Mucosa of stomach (tissue), 1 donor: Measurements from ENCODE around the gene TLE5.
"Not testable (repeated sequence)": the region's sequence is repeated elsewhere in the genome, so short reads cannot be mapped to it uniquely, and the experiment has no call there.

ENCODE experiments used
- H3K27me3 ChIP-seq: one replicate; pipeline ENCODE4 v1.7.0; 2013; ENCODE audit warnings: mild to moderate bottlenecking, low read length; ENCODE audit not compliant: control insufficient read depth, insufficient read depth
- H3K36me3 ChIP-seq: one replicate; pipeline ENCODE4 v1.7.0; 2013; ENCODE audit warnings: low read length; ENCODE audit not compliant: control insufficient read depth, insufficient read depth
- H3K4me1 ChIP-seq: one replicate; pipeline ENCODE4 v1.7.0; 2013; ENCODE audit warnings: mild to moderate bottlenecking, low read length; ENCODE audit not compliant: control insufficient read depth, insufficient read depth
- H3K4me3 ChIP-seq: one replicate; pipeline ENCODE4 v1.7.0; 2013; ENCODE audit warnings: low read length
- H3K9ac ChIP-seq: one replicate; pipeline ENCODE4 v1.7.0; 2013; ENCODE audit warnings: mild to moderate bottlenecking, low read length, moderate library complexity
- H3K9me3 ChIP-seq: one replicate; pipeline ENCODE4 v1.7.0; 2013; ENCODE audit warnings: mild to moderate bottlenecking, low read length, moderate library complexity; ENCODE audit not compliant: control insufficient read depth
- donor health status: Pancreatic carcinoma.

Gene TLE5

DNA sequence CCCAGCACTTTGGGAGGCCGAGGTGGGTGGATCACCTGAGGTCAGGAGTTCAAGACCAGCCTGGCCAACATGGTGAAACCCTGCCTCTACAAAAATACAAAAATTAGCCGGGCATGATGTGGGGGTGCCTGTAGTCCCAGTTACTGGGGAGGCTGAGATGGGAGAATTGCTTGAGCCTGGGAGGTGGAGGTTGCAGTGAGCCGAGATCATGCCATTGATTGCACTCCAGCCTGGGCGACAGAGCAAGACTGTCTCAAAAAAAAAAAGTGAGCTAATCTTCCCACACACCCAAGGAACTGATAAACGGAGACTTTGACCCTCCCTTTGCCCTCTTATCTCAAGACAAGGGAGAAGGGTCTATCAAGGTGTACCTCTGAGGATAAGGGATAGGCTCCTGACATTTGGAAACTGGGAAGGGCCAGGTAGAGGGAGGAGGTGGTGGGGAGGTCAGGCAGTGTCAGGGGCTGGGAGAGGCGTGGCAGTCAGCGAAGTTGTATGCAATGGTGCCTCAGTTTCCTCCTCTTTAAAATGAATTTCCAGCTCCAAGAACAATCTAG, 27.1 kb upstream of the TLE5 start:
- not testable (repeated sequence) for H3K9me3 ChIP-seq, H3K4me3 ChIP-seq, H3K27me3 ChIP-seq, H3K36me3 ChIP-seq
- H3K9ac ChIP-seq, result peak overlapping the region; percentile 22
- peaks cover 25% of the 10 kb centered on the region for H3K4me1 ChIP-seq

DNA sequence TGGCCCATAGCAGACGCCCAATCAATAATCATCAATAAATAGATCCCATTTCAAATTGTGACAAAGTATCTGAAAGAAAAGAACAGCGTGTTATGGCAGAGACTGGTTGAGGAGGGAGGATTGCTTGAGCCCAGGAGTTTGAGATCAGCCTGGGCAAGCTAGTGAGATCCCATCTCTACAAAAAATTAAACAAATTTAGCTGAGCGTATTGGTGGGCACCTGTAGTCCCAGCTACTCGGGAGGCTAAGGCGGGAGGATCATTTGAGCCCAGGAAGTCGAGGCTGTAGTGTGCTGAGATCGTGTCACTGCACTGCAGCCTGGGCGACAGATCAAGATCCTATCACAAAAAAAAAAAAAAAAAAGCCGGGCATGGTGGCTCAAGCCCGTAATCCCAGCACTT, 25.5 kb upstream of the TLE5 start:
- H3K36me3 ChIP-seq, result no peaks in the 10 kb centered on the region
- no peak overlapping the region for H3K4me3 ChIP-seq
- H3K9me3 ChIP-seq, result no peaks in the 10 kb centered on the region
- H3K27me3 ChIP-seq, result no peaks in the 10 kb centered on the region
- H3K4me1 ChIP-seq, result peaks cover 32% of the 10 kb centered on the region
- no peak overlapping the region for H3K9ac ChIP-seq

GRCh38 chr19:3084943-3085342, 22.6 kb upstream of the TLE5 start:
- Histone ChIP-seq H3K27me3 (no peaks in the 10 kb centered on the region), H3K9me3 (no peaks in the 10 kb centered on the region), H3K4me3 (no peak overlapping the region), H3K9ac (peak overlapping the region; percentile 38), H3K4me1 (peaks cover 46% of the 10 kb centered on the region), H3K36me3 (no peaks in the 10 kb centered on the region)

GRCh38 chr19:3083964-3084363, 21.7 kb upstream of the TLE5 start:
- peak overlapping the region; percentile 15 for H3K9ac ChIP-seq

DNA sequence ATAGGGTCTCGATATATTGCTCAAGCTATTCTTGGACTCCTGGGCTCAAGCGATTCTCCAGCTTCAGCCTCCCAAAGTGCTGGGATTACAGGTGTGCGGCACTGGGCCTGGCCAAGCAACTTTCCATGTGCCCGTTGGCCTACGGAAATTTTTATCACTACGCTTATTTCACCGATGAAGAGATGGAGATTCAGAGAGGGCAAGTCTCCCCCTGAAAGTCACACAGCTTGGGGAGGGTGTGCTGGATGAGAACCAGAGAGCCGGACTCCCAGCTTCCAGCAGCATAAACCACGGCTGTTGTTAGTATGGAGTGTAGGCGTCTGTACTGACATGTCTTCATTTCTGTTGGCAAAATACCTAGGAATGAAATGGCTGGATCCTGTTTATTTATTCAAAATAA, 20.0 kb upstream of the TLE5 start:
- no peaks in the 10 kb centered on the region for H3K9me3 ChIP-seq
- H3K9ac ChIP-seq, result no peak overlapping the region
- no peaks in the 10 kb centered on the region for H3K36me3 ChIP-seq
- no peaks in the 10 kb centered on the region for H3K27me3 ChIP-seq
- H3K4me1 ChIP-seq, result peaks cover 37% of the 10 kb centered on the region
- H3K4me3 ChIP-seq, result no peak overlapping the region

More at GRCh38 chr19:3083964-3084363, 21.7 kb upstream of the TLE5 start:
- H3K4me3 ChIP-seq, result no peak overlapping the region
- no peaks in the 10 kb centered on the region for H3K36me3 ChIP-seq
- H3K4me1 ChIP-seq, result peaks cover 39% of the 10 kb centered on the region
- no peaks in the 10 kb centered on the region for H3K9me3 ChIP-seq
- no peaks in the 10 kb centered on the region for H3K27me3 ChIP-seq

GRCh38 chr19:3080286-3080685, 18.0 kb upstream of the TLE5 start:
- Histone ChIP-seq H3K4me3 (no peak overlapping the region), H3K27me3 (no peaks in the 10 kb centered on the region), H3K9ac (peak overlapping the region; percentile 59), H3K4me1 (peaks cover 43% of the 10 kb centered on the region), H3K9me3 (no peaks in the 10 kb centered on the region), H3K36me3 (no peaks in the 10 kb centered on the region)

GRCh38 chr19:3079578-3079977, 17.3 kb upstream of the TLE5 start:
- Histone ChIP-seq H3K4me3 (no peak overlapping the region), H3K9ac (no peak overlapping the region), H3K27me3 (no peaks in the 10 kb centered on the region), H3K9me3 (no peaks in the 10 kb centered on the region), H3K4me1 (peaks cover 36% of the 10 kb centered on the region), H3K36me3 (no peaks in the 10 kb centered on the region)

DNA sequence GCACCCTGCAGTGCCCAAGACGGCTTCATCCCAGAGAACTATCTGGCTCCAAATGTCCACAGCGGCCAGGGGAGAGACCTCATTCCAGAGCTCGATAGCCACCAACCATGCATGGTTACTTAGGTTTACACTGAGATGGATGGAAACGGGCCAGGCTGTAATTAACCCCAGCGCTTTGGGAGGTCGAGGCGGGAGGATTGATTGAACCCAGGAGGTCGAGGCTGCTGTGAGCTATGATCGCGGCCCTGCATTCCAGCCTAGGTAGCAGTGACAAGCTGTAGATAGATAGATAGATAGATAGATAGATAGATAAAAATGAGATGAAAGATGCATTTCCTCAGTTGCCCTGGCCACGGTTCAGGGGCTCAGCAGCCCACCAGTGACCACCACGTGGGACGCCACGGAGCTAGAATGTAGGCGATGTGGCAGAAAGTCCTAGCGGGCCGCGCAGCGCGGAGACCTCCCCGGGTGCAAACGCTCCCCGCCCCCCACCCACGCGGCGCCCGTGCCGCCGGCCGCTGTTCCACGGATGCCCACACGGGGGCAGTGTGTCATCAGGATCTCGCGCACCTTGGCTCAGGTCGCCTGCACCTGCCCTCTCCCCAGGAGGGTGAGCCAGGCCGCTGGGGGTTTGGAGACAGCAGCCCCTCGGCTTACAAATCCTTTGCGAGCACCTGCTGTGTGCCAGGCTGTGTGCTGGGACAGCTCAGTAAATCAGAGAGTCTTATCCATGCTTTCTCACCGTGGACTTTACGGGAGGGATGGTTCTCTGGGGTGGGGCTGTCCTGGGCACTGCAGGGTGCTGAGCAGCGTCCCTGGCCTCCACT, 13.5 kb upstream of the TLE5 start:
- no peak overlapping the region for H3K4me3 ChIP-seq
- no peaks in the 10 kb centered on the region for H3K27me3 ChIP-seq
- H3K9ac ChIP-seq, result peak overlapping the region; percentile 56

DNA sequence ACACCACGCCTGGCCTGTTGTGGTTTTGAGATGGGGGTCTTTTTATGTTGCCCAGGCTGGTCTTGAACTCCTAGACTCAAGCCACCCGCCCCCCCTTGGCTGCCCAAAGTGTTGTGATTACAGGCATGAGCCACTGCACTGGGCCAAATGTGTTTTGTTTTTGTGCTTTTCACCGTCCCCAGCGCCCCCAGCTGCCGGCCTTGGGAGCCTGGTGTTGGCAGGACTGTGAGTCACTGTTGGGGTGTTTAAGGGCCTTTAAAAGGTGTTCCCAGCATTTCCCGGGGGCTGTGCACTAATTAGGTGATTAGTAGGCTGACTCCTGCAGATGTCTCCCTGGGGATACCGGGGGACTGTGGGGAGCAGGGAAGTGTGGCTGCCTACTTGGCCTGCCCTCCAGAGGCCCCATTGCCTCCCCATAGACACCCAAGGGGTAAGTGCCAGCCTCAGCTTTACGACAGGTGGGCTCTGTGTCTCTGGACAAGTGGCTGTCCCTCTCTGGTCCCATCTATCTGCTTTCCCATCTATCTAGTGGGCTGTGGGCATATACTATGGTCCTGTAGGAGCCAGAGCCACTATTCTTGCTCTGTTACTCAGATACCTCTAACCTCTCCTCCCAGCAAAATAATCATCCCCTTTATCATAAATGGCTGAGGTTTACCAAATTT, 11.8 kb upstream of the TLE5 start:
- peaks cover 11% of the 10 kb centered on the region for H3K4me1 ChIP-seq
- H3K9me3 ChIP-seq, result no peaks in the 10 kb centered on the region
- H3K9ac ChIP-seq, result no peak overlapping the region
- no peaks in the 10 kb centered on the region for H3K27me3 ChIP-seq
- H3K4me3 ChIP-seq, result no peak overlapping the region
- H3K36me3 ChIP-seq, result no peaks in the 10 kb centered on the region

More for the DNA sequence above, 13.5 kb upstream of the TLE5 start:
- H3K36me3 ChIP-seq, result no peaks in the 10 kb centered on the region
- H3K4me1 ChIP-seq, result peaks cover 21% of the 10 kb centered on the region
- H3K9me3 ChIP-seq, result no peaks in the 10 kb centered on the region

DNA sequence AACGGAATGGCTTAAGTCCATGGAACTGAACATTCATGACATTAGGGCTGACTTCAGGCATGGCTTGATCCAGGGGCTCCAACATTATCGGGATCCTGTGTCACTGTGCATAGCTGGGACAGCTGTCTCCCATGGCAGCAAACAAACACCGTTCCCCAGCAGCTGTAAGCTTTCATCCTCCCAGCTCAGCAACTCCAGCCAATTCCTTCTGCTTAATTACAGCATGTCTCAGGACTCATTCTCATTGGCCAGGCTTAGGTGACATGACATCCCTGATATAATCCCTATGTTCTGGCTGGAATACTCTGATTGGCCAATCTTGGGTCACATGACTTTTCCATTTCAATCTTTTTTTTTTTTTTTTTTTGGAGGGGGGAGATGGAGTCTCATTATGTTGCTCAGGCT, 10.9 kb upstream of the TLE5 start:
- peaks cover 11% of the 10 kb centered on the region for H3K4me1 ChIP-seq
- H3K9me3 ChIP-seq, result no peaks in the 10 kb centered on the region
- H3K36me3 ChIP-seq, result no peaks in the 10 kb centered on the region
- H3K4me3 ChIP-seq, result no peak overlapping the region
- H3K27me3 ChIP-seq, result no peaks in the 10 kb centered on the region
- H3K9ac ChIP-seq, result no peak overlapping the region

DNA sequence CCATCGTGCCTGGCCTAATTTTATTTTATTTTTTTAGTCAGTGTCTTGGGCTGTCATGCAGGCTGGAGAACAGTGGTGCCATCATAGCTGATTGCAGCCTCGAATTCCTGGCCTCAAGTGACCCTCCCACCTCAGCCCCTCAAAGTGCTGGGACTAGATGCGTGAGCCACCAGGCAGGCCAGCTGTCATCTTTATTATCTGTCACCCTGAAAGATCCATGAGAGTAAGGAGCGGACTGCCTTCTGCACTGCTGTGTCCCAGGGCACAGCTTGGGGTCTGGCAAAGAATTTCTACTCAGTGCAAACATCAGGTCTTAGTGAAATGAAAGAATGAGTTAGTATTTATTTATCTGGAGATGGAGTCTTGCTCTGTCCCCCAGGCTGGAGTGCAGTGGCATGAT, 9.5 kb upstream of the TLE5 start:
- Histone ChIP-seq H3K4me3 (no peak overlapping the region), H3K27me3 (no peaks in the 10 kb centered on the region), H3K9me3 (no peaks in the 10 kb centered on the region), H3K9ac (no peak overlapping the region), H3K4me1 (peaks cover 15% of the 10 kb centered on the region), H3K36me3 (no peaks in the 10 kb centered on the region)

- H3K4me1 ChIP-seq, result peaks cover 18% of the 10 kb centered on the region
- H3K9me3 ChIP-seq, result no peaks in the 10 kb centered on the region
- H3K9ac ChIP-seq, result no peak overlapping the region
- no peaks in the 10 kb centered on the region for H3K27me3 ChIP-seq
- H3K36me3 ChIP-seq, result no peaks in the 10 kb centered on the region
- no peak overlapping the region for H3K4me3 ChIP-seq
Measured at GRCh38 chr19:3068071-3068470, 5.8 kb upstream of the TLE5 start.
